GM23248 (cell line): ENCODE data around the gene SMIM36.

ENCODE experiments used
- EZH2 ChIP-seq: fragments of 200-600 bp; sonication (generic); IDR thresholded peaks from 2 replicates; pipeline ENCODE4 v1.6.1; 2018; ENCODE audit warnings: antibody characterized with exemption, mild to moderate bottlenecking; ENCODE audit not compliant: insufficient read depth, poor library complexity, severe bottlenecking
- EZH2phosphoT487 ChIP-seq: fragments of 200-600 bp; sonication (generic); IDR thresholded peaks from 2 replicates; pipeline ENCODE4 v1.6.1; 2018; ENCODE audit warnings: antibody characterized with exemption, moderate library complexity, mild to moderate bottlenecking, low read depth; ENCODE audit not compliant: insufficient read depth

DNA sequence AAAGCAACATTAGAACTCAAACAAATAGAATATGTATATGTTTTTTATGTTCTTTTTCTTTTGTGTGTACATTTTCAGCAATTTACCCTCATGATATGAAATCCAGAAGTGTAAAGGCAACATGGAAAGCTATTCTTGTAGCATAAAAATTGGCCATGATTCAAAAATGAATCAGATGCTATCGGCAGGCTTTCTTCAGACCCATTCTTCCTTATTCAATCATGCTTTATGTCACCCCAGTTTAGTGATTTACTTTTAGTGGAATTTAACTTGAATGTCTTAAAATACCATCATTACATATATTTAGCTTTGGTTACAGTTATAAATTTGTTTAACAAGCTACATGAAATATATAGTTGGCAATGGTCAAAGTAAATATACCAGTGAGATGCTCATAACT lies 21.4 kb upstream of the SMIM36 start:
- TF ChIP-seq EZH2phosphoT487 (no peak), EZH2 (no peak)
